SK-N-SH (cell line): ENCODE measurements around the gene MINK1.

Source experiments
- MEF2A ChIP-seq: IDR thresholded peaks from 2 replicates; pipeline ENCODE4 v1.4.0; 2012; ENCODE audit warnings: low read depth, borderline replicate concordance
- POLR2AphosphoS5 ChIP-seq: IDR thresholded peaks from 2 replicates; pipeline ENCODE4 v1.6.1; 2012; ENCODE audit warnings: low read depth, low read length
- RXRA ChIP-seq: IDR thresholded peaks from 2 replicates; pipeline ENCODE4 v1.4.0; 2012; ENCODE audit warnings: low read depth, mild to moderate bottlenecking, borderline replicate concordance
- SMC3 ChIP-seq: IDR thresholded peaks from 2 replicates; pipeline ENCODE4 v1.6.1; 2012; ENCODE audit warnings: low read depth, low read length, improper control_type of control experiment
- TAF1 ChIP-seq: IDR thresholded peaks from 2 replicates; pipeline ENCODE4 v1.6.1; 2012; ENCODE audit warnings: low read depth, mild to moderate bottlenecking, low read length, moderate library complexity, borderline replicate concordance
- YY1 ChIP-seq: IDR thresholded peaks from 2 replicates; pipeline ENCODE4 v1.4.0; 2012; ENCODE audit warnings: low read depth, mild to moderate bottlenecking
- TF ChIP-seq, protein P1 (sequence below): fragments of 200-600 bp; sonication (generic); IDR thresholded peaks from 2 replicates; pipeline ENCODE4 v1.6.1; 2017; ENCODE audit warnings: antibody characterized with exemption, mild to moderate bottlenecking, moderate library complexity
- TF ChIP-seq, protein P2 (sequence below): fragments of 150-350 bp; IDR thresholded peaks from 2 replicates; pipeline ENCODE4 v1.6.1; 2017; ENCODE audit warnings: antibody characterized with exemption, low read length, low read depth, borderline replicate concordance
- TF ChIP-seq, protein P3 (sequence below): IDR thresholded peaks from 2 replicates; pipeline ENCODE4 v1.4.0; 2012; ENCODE audit warnings: low read depth, borderline replicate concordance
- TF ChIP-seq, protein P4 (sequence below): IDR thresholded peaks from 2 replicates; pipeline ENCODE4 v1.4.0; 2012; ENCODE audit warnings: low read depth
- TF ChIP-seq, protein P5 (sequence below): IDR thresholded peaks from 2 replicates; pipeline ENCODE4 v1.4.0; 2012; ENCODE audit warnings: low read depth, borderline replicate concordance

DNA sequence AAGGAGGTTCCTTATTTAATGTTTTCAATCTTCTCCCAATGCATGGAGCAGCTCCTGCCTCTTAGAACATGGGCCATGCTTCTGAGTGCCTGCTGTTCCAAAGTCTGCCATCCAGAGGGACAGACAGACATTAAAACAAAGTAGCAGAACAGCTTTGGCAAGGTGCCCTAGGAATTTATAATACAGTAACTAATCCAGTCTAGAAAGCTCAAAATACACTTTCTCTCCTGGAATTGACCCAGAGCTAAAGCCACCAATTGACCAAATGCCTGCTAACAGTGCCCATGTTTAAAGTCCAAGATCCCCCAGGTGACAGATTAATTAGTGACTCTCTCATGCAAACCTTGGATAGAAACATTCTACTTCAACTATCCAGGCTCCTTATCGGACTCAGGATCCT lies 80.9 kb downstream of the MINK1 start:
- TF ChIP-seq, protein P1, sequence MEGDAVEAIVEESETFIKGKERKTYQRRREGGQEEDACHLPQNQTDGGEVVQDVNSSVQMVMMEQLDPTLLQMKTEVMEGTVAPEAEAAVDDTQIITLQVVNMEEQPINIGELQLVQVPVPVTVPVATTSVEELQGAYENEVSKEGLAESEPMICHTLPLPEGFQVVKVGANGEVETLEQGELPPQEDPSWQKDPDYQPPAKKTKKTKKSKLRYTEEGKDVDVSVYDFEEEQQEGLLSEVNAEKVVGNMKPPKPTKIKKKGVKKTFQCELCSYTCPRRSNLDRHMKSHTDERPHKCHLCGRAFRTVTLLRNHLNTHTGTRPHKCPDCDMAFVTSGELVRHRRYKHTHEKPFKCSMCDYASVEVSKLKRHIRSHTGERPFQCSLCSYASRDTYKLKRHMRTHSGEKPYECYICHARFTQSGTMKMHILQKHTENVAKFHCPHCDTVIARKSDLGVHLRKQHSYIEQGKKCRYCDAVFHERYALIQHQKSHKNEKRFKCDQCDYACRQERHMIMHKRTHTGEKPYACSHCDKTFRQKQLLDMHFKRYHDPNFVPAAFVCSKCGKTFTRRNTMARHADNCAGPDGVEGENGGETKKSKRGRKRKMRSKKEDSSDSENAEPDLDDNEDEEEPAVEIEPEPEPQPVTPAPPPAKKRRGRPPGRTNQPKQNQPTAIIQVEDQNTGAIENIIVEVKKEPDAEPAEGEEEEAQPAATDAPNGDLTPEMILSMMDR: no peak
- TF ChIP-seq, protein P2, sequence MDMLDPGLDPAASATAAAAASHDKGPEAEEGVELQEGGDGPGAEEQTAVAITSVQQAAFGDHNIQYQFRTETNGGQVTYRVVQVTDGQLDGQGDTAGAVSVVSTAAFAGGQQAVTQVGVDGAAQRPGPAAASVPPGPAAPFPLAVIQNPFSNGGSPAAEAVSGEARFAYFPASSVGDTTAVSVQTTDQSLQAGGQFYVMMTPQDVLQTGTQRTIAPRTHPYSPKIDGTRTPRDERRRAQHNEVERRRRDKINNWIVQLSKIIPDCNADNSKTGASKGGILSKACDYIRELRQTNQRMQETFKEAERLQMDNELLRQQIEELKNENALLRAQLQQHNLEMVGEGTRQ: no peak
- no peak for TF ChIP-seq YY1
- TF ChIP-seq POLR2AphosphoS5: no peak
- no peak for TF ChIP-seq TAF1
- TF ChIP-seq RXRA: no peak
- no peak for TF ChIP-seq SMC3
- TF ChIP-seq, protein P3, sequence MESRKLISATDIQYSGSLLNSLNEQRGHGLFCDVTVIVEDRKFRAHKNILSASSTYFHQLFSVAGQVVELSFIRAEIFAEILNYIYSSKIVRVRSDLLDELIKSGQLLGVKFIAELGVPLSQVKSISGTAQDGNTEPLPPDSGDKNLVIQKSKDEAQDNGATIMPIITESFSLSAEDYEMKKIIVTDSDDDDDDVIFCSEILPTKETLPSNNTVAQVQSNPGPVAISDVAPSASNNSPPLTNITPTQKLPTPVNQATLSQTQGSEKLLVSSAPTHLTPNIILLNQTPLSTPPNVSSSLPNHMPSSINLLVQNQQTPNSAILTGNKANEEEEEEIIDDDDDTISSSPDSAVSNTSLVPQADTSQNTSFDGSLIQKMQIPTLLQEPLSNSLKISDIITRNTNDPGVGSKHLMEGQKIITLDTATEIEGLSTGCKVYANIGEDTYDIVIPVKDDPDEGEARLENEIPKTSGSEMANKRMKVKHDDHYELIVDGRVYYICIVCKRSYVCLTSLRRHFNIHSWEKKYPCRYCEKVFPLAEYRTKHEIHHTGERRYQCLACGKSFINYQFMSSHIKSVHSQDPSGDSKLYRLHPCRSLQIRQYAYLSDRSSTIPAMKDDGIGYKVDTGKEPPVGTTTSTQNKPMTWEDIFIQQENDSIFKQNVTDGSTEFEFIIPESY: no peak
- TF ChIP-seq, protein P4, sequence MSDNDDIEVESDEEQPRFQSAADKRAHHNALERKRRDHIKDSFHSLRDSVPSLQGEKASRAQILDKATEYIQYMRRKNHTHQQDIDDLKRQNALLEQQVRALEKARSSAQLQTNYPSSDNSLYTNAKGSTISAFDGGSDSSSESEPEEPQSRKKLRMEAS: no peak
- TF ChIP-seq, protein P5, sequence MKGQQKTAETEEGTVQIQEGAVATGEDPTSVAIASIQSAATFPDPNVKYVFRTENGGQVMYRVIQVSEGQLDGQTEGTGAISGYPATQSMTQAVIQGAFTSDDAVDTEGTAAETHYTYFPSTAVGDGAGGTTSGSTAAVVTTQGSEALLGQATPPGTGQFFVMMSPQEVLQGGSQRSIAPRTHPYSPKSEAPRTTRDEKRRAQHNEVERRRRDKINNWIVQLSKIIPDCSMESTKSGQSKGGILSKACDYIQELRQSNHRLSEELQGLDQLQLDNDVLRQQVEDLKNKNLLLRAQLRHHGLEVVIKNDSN: no peak
- no peak for TF ChIP-seq MEF2A
